Measurements from ENCODE around the gene TNFAIP8L3.
"Not testable (repeated sequence)": the region's sequence is repeated elsewhere in the genome, so short reads cannot be mapped to it uniquely, and the experiment has no call there.

DNA sequence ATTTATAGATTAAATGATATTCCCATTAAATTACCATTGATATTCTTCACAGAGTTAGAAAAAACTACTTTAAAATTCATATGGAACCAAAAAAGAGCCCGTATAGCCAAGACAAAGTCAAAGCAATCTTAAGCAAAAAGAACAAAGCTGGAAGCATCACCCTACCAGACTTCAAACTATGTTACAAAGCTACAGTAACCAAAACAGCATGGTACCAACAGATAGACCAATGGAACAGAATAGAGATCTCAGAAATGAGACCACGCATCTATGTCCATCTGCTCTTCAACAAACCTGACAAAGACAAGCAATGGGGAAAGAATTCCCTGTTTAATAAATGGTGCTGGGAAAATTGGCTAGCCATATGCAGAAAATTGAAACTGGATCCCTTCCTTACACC, 45.6 kb upstream of the TNFAIP8L3 start:
- TF ChIP-seq, protein P1, sequence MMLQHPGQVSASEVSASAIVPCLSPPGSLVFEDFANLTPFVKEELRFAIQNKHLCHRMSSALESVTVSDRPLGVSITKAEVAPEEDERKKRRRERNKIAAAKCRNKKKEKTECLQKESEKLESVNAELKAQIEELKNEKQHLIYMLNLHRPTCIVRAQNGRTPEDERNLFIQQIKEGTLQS (IDR thresholded peaks at IDR 0.05), result not testable (repeated sequence)
- TF ChIP-seq CTCF (IDR thresholded peaks at IDR 0.05; ENCODE audit: low read depth, low read length, missing input control); FOXA1 (IDR thresholded peaks at IDR 0.05); SP1 (IDR thresholded peaks at IDR 0.05); TAF1 (conservative IDR thresholded peaks at IDR 0.05); HNF4A (conservative IDR thresholded peaks at IDR 0.05); RAD21 (IDR thresholded peaks at IDR 0.05); JUND (IDR thresholded peaks at IDR 0.05); GABPA (IDR thresholded peaks at IDR 0.05 in 1 of 2, conservative IDR thresholded peaks at IDR 0.05 in 1 of 2); YY1 (IDR thresholded peaks at IDR 0.05); EGR1 (IDR thresholded peaks at IDR 0.05; ENCODE audit: low read depth in 2 of 2): not testable (repeated sequence)
- TF ChIP-seq, protein P2, sequence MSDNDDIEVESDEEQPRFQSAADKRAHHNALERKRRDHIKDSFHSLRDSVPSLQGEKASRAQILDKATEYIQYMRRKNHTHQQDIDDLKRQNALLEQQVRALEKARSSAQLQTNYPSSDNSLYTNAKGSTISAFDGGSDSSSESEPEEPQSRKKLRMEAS (IDR thresholded peaks at IDR 0.05), result not testable (repeated sequence)

All from liver (tissue), 3 donors.